Measurements from ENCODE around the gene INPP5D.
"Not testable (repeated sequence)": the region's sequence is repeated elsewhere in the genome, so short reads cannot be mapped to it uniquely, and the experiment has no call there.

- TF ChIP-seq CTCF, POLR2A (IDR thresholded peaks at IDR 0.05): not testable (repeated sequence)
These were observed 40.5 kb upstream of the INPP5D start for GRCh38 chr2:233019610-233020009.

All from testis (tissue), 2 donors.